Skeletal muscle satellite cell (primary cell): Measurements from ENCODE around the gene TEKTIP1.
"Not testable (repeated sequence)": the region's sequence is repeated elsewhere in the genome, so short reads cannot be mapped to it uniquely, and the experiment has no call there.

Experiments
- H3K27me3 ChIP-seq: 2 replicates; pipeline ENCODE4 v1.7.0; 2013; ENCODE audit warnings: low read length; ENCODE audit not compliant: control insufficient read depth, insufficient read depth
- H3K36me3 ChIP-seq: 2 replicates; pipeline ENCODE4 v1.7.0; 2013; ENCODE audit warnings: mild to moderate bottlenecking, control low read depth, low read length; ENCODE audit not compliant: insufficient read depth
- H3K4me1 ChIP-seq: 2 replicates; pipeline ENCODE4 v1.7.0; 2013; ENCODE audit warnings: low read length; ENCODE audit not compliant: control insufficient read depth, insufficient read depth
- H3K4me2 ChIP-seq: 2 replicates; pipeline ENCODE4 v1.7.0; 2013; ENCODE audit warnings: mild to moderate bottlenecking, low read length
- H3K4me3 ChIP-seq: 2 replicates; pipeline ENCODE4 v1.7.0; 2013; ENCODE audit warnings: low read length
- H3K9ac ChIP-seq: 2 replicates; pipeline ENCODE4 v1.7.0; 2013; ENCODE audit warnings: mild to moderate bottlenecking, low read depth, low read length, moderate library complexity
- H3K9me3 ChIP-seq: replicated peaks from 2 replicates; pipeline ENCODE4 v1.7.0; 2013; ENCODE audit warnings: mild to moderate bottlenecking, control low read depth, low read length

Gene TEKTIP1

DNA sequence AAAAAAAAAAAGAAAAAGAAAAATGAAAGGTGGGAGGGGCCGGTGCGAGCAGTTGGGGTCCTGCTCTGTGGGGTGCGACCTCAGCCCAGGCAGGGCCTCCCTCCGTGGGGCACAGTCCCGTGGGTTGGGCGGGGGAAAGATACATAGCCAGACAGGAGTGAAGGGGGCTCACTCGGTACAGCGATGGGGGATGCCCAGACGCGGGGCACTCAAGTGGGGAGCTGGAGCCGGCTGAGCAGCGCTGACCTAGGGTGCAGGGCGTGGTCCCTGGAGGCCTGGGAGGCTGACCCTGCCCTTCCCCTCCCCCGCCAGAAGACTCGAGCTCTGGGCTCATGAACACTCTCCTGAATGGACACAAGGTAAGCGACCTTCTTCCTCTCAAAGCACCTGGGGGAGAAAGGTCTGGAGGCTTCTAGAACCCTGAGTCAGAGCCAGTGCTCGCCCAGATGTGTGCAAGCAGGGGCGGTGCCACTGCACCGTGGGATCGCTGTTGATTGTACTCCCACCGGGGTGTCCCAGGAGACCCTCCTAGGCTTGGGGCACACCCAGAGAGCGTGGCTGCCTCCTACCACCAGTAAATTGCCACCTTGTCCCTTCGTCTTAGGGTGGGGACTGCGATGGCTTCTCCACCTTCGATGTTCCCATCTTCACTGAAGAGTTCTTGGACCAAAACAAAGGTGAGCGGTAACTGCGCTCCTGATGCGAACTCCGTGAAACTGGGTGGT lies 37.1 kb downstream of the TEKTIP1 start:
- Histone ChIP-seq H3K4me2 (no peak overlapping the region), H3K4me3 (no peak overlapping the region), H3K27me3 (no peaks in the 10 kb centered on the region), H3K36me3 (peaks cover 19% of the 10 kb centered on the region), H3K9me3 (no peaks in the 10 kb centered on the region), H3K4me1 (peaks cover 17% of the 10 kb centered on the region), H3K9ac (no peak overlapping the region)

DNA sequence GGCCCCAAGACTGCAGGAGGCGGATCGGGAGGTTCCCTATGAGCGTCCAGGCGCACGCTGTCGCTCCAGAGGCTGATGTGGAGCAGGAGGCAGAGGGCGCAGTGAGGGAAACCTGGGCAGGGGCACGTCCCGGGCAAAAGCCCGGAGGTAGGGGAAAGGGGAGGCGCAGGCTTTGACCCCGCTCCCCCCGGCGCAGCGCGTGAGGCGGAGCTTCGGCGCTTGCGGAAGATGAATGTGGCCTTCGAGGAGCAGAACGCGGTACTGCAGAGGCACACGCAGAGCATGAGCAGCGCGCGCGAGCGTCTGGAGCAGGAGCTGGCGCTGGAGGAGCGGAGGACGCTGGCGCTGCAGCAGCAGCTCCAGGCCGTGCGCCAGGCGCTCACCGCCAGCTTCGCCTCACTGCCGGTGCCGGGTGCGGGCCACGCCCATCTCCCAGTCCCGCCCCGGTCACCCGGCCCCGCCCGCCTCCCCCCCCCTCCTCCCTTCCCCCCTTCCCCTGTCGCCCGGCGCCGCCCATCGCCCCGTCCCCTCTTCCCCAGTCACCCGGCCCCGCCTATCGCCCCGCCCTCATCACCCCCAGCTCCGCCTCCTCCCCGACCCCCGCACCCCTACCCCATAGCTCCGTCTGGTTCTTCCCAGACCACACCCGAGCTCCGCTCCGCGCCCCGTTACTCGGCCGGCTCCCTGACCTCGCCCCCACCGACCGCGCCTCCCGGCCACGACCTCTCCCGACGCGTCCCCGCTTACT lies 37.9 kb downstream of the TEKTIP1 start:
- Histone ChIP-seq H3K9me3 (no peaks in the 10 kb centered on the region), H3K36me3 (peaks cover 19% of the 10 kb centered on the region), H3K27me3 (no peaks in the 10 kb centered on the region), H3K9ac (no peak overlapping the region), H3K4me1 (peaks cover 17% of the 10 kb centered on the region), H3K4me2 (peak overlapping the region; percentile 19), H3K4me3 (peak overlapping the region; percentile 28)

DNA sequence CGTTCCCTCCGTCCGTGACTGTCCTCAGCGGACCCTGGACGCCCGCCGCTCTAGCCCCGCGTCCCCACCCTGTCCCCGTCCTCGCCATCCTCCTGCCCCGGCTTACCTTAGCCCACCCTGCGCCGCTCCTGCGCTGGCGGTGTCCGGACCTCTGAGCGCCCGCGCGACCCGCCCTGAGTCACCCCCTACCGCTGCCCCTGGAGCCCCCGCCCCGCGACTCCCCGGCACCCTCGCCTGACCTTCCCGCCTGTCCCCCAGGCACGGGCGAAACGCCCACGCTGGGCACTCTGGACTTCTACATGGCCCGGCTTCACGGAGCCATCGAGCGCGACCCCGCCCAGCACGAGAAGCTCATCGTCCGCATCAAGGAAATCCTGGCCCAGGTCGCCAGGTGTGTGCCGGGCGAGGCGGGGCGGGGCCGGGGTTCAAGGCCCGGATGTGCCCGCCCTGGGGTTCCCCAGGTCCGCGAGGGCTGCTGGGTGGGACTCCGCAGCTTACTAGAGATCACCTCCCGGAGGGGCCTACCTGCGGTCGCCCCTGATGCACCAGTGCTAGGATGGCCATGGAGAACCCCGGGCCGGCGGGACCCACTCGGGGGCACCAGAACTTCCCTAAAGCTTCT lies 38.9 kb downstream of the TEKTIP1 start:
- H3K4me1 ChIP-seq = peaks cover 13% of the 10 kb centered on the region
- no peaks in the 10 kb centered on the region for H3K27me3 ChIP-seq
- H3K4me3 ChIP-seq = no peak overlapping the region
- no peaks in the 10 kb centered on the region for H3K9me3 ChIP-seq
- peaks cover 19% of the 10 kb centered on the region for H3K36me3 ChIP-seq
- no peak overlapping the region for H3K4me2 ChIP-seq
- H3K9ac ChIP-seq = no peak overlapping the region

DNA sequence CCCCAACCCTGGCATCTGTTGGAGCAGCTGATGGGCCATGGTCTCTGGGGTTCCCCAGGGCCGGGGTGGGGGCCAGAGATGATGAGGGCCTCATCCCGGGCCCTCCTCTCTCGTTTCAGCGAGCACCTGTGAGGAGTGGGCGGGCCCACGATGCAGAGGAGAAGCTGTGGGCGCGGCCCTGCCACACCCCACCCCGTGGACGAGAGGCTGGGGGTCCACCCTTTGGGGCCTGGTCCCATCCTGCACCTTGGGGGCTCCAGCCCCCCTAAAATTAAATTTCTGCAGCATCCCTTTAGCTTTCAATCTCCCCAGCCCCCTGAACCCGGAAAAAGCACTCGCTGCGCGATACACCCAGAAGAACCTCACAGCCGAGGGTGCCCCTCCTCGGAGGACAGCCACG lies 39.4 kb downstream of the TEKTIP1 start:
- no peak overlapping the region for H3K4me2 ChIP-seq
- H3K4me3 ChIP-seq = no peak overlapping the region
- H3K9me3 ChIP-seq = no peaks in the 10 kb centered on the region

DNA sequence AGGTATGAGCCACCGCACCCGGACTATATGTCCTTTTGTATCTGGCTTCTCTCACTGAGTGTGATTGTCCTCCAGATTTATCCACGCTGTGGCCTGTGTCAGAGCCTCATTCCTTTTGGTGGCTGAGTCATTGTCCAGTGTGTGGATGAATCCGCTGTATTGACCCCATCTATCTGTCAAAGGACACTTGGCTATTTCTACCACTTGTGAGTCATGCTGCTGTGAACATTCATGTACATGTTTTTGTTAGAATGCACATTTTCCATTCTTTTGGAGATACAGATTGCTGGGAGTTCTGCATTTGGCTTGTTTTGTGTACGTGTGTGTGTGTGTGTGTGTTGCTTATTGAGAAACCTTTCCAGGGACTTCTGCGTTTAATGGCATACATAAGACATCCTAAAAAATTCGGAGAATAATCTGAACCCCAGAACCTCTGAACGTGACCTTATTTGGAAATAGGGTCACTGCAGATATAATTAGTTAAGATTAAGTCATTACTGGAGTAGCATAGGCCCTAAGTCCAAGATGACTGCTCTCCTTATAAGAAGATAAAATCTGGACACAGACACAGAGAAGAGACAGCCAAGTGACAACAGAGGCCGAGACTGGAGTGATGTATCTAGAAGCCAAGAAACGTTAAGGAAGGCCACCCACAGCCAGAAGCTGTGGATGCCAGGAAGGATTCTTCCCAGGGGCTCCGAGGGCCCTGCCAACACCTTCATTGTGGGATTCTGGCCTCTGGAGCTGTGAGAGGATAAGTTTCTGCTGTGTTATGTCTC lies 41.4 kb downstream of the TEKTIP1 start:
- H3K36me3 ChIP-seq = peaks cover 10% of the 10 kb centered on the region
- H3K4me1 ChIP-seq = peaks cover 15% of the 10 kb centered on the region
- no peak overlapping the region for H3K4me3 ChIP-seq
- H3K9me3 ChIP-seq = no peaks in the 10 kb centered on the region
- H3K27me3 ChIP-seq = peaks cover 5% of the 10 kb centered on the region
- peak overlapping the region; percentile 44 for H3K4me2 ChIP-seq
- peak overlapping the region; percentile 3 for H3K9ac ChIP-seq

More for the DNA sequence above, 39.4 kb downstream of the TEKTIP1 start:
- peaks cover 19% of the 10 kb centered on the region for H3K36me3 ChIP-seq
- peaks cover 13% of the 10 kb centered on the region for H3K4me1 ChIP-seq
- no peaks in the 10 kb centered on the region for H3K27me3 ChIP-seq
- H3K9ac ChIP-seq = no peak overlapping the region

DNA sequence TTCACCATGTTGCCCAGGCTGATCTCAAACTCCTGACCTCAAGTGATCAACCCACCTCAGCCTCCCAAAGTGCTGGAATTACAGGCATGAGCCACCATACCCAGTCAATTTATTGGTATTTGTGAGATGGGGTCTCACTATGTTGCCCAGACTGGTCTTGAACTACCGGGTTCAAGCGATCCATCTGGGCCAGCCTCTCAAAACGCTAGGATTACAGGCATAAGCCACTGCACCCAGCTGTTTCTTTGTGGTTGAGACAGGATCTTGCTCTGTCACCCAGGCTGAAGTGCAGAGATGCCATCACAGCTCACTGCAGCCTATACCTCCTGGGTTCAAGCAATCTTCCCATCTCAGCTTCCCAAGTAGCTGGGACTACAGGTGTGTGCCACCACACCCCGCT lies 42.8 kb downstream of the TEKTIP1 start:
- H3K36me3 ChIP-seq, H3K4me3 ChIP-seq, H3K9me3 ChIP-seq, H3K9ac ChIP-seq, H3K4me2 ChIP-seq: not testable (repeated sequence)
- peaks cover 19% of the 10 kb centered on the region for H3K4me1 ChIP-seq
- H3K27me3 ChIP-seq = peaks cover 18% of the 10 kb centered on the region

DNA sequence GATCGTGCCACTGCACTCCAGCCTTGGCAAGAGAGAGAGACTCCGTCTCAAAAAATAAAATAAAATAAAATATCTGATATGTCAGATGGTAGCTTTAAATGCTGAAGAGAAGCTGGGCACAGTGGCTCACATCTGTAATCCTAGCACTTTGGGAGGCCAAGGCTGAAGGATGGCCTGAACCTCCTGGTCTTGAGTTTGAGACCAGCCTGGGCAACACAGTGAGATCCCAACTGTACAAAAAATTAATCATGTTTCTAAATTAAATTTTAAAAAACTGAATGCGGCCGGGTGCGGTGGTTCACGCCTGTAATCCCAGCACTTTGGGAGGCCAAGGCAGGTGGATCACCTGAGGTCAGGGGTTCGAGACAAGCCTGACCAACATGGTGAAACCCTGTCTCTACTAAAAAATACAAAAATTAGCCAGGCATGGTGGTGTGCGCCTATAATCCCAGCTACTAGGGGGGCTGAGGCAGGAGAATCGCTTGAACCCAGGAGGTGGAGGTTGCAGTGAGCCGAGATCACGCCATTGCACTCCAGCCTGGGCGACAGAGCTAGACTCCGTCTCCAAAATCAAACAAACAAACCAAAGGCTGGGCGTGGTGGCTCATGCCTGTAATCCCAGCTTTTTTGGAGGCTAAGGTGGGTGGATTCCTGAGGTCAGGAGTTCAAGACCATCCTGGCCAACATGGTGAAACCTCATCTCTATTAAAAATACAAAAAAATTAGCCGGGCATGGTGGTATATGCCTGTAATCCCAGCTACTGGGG lies 45.2 kb downstream of the TEKTIP1 start:
- H3K4me2 ChIP-seq, H3K9me3 ChIP-seq, H3K36me3 ChIP-seq, H3K9ac ChIP-seq, H3K4me3 ChIP-seq: not testable (repeated sequence)
- Histone ChIP-seq H3K27me3 (peaks cover 24% of the 10 kb centered on the region), H3K4me1 (peaks cover 19% of the 10 kb centered on the region)

DNA sequence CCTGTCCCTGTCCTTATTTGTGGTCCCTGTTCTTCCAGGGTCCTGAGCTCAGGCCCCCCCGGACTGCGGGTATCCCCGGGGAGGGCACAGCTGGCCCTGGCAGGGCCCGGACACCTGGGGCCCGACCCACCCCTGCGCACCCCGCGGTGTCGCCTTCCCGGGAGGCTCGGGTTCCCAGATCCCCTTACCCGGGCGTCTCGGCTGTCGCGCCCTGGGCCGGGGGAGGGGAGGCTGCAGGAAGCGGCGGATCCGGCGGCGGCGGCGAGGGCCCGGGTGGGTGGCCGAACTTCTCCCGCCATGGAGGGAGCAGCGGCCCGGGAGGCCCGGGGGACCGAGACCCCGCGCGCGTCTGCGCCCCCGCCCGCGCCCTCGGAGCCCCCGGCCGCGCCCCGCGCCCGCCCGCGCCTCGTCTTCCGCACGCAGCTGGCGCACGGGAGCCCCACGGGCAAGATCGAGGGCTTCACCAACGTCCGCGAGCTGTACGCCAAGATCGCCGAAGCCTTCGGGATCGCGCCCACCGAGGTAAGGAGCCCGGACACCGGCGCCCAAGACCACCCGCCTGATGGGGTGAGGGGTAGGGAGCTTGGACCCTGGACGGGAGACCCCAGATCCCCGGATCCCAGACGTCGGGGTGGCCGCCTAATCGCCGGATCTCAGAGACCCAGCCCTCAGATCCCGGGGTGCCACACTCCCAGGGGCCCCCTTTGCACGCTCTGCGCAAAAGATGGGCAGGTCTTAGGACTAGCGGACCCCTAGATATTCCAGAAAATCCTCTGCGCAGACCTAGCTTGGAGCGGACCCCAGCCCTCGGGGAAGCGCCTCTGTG lies 46.5 kb downstream of the TEKTIP1 start, which contains the start of gene GIPC3:
TSS of gene GIPC3 (plus strand) at position 178 of the 826 bp plus-strand sequence. CDS start at position 298, 120 bp downstream.
- H3K4me2 ChIP-seq = peak within 1 kb of the TSS; percentile 55
- peak within 1 kb of the TSS; percentile 23 for H3K4me3 ChIP-seq
- peaks cover 10% of the 10 kb centered on the region for H3K4me1 ChIP-seq
- H3K27me3 ChIP-seq = peaks cover 25% of the 10 kb centered on the region
- H3K36me3 ChIP-seq = no peaks in the 10 kb centered on the region
- H3K9ac ChIP-seq = no peak within 1 kb of the TSS
- H3K9me3 ChIP-seq = no peaks in the 10 kb centered on the region

DNA sequence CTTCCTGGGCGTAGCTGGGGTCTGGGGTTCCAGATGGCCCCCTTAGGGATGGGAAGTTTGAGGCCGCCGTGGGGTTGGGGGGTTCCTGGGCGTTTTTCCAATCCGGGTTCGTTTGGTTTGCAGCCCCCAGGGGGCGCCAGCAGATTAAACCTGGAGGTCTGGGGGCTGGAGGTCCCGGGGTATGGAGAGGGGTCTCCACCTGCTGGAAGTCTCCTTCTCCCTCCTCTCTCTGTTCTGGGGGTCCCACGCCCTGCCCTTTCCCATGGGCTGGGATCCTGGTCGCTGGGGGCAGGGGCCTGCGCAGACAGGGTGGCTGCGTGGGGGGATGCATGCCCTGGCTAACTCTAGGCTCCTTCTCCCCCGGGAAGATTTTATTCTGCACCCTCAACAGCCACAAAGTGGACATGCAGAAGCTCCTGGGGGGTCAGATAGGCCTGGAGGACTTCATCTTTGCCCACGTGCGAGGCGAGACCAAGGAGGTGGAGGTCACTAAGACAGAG lies 47.2 kb downstream of the TEKTIP1 start:
- Histone ChIP-seq H3K4me2 (no peak overlapping the region), H3K9ac (no peak overlapping the region), H3K27me3 (peaks cover 27% of the 10 kb centered on the region), H3K4me3 (no peak overlapping the region), H3K4me1 (peaks cover 6% of the 10 kb centered on the region), H3K36me3 (no peaks in the 10 kb centered on the region), H3K9me3 (no peaks in the 10 kb centered on the region)
